K562 (cell line): ENCODE results near the gene CDC45. TPM values are rescaled to one million over a fixed set of nuclear protein-coding genes. Genes with fewer than 3 reads are reported as not detected.
A peak's percentile ranks its signal among the peaks of the same experiment; 100 is the strongest.

Source experiments
- ATAC-seq: fragments of 200-7000 bp; cut with Tn5 transposase; 3 replicates; pipeline ENCODE4 v1.9.1; 2020; ENCODE audit warnings: moderate library complexity
- BruUV-seq: library from RNA; stranded (reverse); fragments of 400-500 nt; replicated peaks from 2 replicates; lab custom pipeline; 2021; lab: Mats Ljungman, UMichigan
- CTCF ChIA-PET: fragments of 300-600 bp; formaldehyde crosslinking; extraction: SDS; loops from one replicate; lab custom pipeline; 2021; ENCODE audit warnings: low intra/inter-chr PET ratio; lab: Yijun Ruan, JAX
- POLR2A ChIA-PET: fragments of 300-600, 350-650 bp; sonication (Branson Sonifier 250); formaldehyde crosslinking; extraction: SDS; loops from one replicate; lab custom pipeline; 2021; ENCODE audit warnings: antibody characterized with exemption, inconsistent platforms; lab: Yijun Ruan, JAX
- DNase-seq, 4 experiments: peaks; one replicate each; pipeline versions ENCODE4 v3.0.0 to v3.0.0-alpha.2; 2011 to 2018; ENCODE audit warnings: low spot score in 3 of 4, mixed read lengths in 3 of 4; ENCODE audit errors: extremely low read depth in 1 of 4
- FAIRE-seq: peaks from 2 replicates; lab custom pipeline; 2011; peaks lifted over from hg19 to GRCh38; lab: Jason Lieb, UNC
- H2AFZ ChIP-seq: 2 replicates; pipeline ENCODE4 v1.6.0; 2011; ENCODE audit warnings: low read depth, low read length, control low read depth, inconsistent platforms
- H3K27ac ChIP-seq: fragments of 200-600 bp; 3 replicates; pipeline ENCODE4 v1.8.0; 2011; ENCODE audit warnings: low read depth, mild to moderate bottlenecking, control low read depth, inconsistent platforms, low read length, moderate library complexity, mixed read lengths; ENCODE audit errors: extremely low read depth
- H3K27me3 ChIP-seq, 2 experiments: fragments of 300-600 bp in 1 of 2; 2 replicates in 1 of 2; 3 replicates in 1 of 2; pipeline versions ENCODE4 v1.6.0 to v1.8.0; 2011; ENCODE audit warnings: inconsistent platforms in 2 of 2, low read length in 2 of 2, mild to moderate bottlenecking in 1 of 2, mixed read lengths in 1 of 2, moderate library complexity in 1 of 2; ENCODE audit not compliant: control insufficient read depth in 2 of 2, insufficient read depth in 2 of 2
- H3K36me3 ChIP-seq: fragments of 300-600 bp; 3 replicates; pipeline ENCODE4 v1.8.0; 2011; ENCODE audit warnings: mild to moderate bottlenecking, low read length, inconsistent platforms; ENCODE audit not compliant: control insufficient read depth, insufficient read depth
- H3K4me1 ChIP-seq, 2 experiments: fragments of 200-600 bp in 1 of 2; replicated peaks in 1 of 2; 2 replicates in 1 of 2; 3 replicates in 1 of 2; pipeline versions ENCODE4 v1.5.1 to v1.8.0; 2011; ENCODE audit warnings: inconsistent platforms in 2 of 2, low read length in 2 of 2, mild to moderate bottlenecking in 1 of 2, mixed read lengths in 1 of 2, moderate library complexity in 1 of 2; ENCODE audit not compliant: control insufficient read depth in 2 of 2, insufficient read depth in 2 of 2
- H3K4me2 ChIP-seq: 2 replicates; pipeline ENCODE4 v1.6.1; 2011; ENCODE audit warnings: low read length, control low read depth, inconsistent platforms, mixed read lengths; ENCODE audit not compliant: insufficient read depth
- H3K4me3 ChIP-seq: fragments of 200-600 bp; sonication (generic), shearing (Covaris generic); 2 replicates; pipeline ENCODE4 v1.5.1; 2016; ENCODE audit warnings: control low read depth, inconsistent platforms
- H3K79me2 ChIP-seq: fragments of 200-600 bp; 3 replicates; pipeline ENCODE4 v1.8.0; 2011; ENCODE audit warnings: low read length, inconsistent platforms; ENCODE audit not compliant: control insufficient read depth, insufficient read depth
- H3K9ac ChIP-seq, 2 experiments: 2 replicates each; pipeline versions ENCODE4 v1.6.0 to v1.6.1; 2011; ENCODE audit warnings: low read depth in 2 of 2, low read length in 2 of 2, control low read depth in 1 of 2, inconsistent platforms in 1 of 2, mild to moderate bottlenecking in 1 of 2, mixed read lengths in 1 of 2; ENCODE audit not compliant: insufficient read depth in 1 of 2
- H3K9me1 ChIP-seq: one replicate; pipeline ENCODE4 v1.6.0; 2011; ENCODE audit warnings: inconsistent platforms, mild to moderate bottlenecking, low read length, moderate library complexity; ENCODE audit not compliant: control insufficient read depth, insufficient read depth
- H3K9me3 ChIP-seq: replicated peaks from 2 replicates; pipeline ENCODE4 v1.5.1; 2011; ENCODE audit warnings: low read depth, low read length, inconsistent platforms; ENCODE audit not compliant: control insufficient read depth, insufficient read depth
- H4K20me1 ChIP-seq: replicated peaks from 2 replicates; pipeline ENCODE4 v1.6.1; 2011; ENCODE audit warnings: low read length, inconsistent platforms, mixed read lengths; ENCODE audit not compliant: control insufficient read depth, insufficient read depth
- MCM5 ChIP-seq: fragments of 450-650 bp; IDR thresholded peaks from 2 replicates; pipeline ENCODE4 v1.6.1; 2016; ENCODE audit warnings: low read depth
- MCM7 ChIP-seq, 2 experiments: fragments of 450-650 bp; IDR thresholded peaks; 2 replicates each; pipeline ENCODE4 v1.6.1; 2016 to 2018
- NFATC3 ChIP-seq: fragments of 450-650 bp; IDR thresholded peaks from 2 replicates; pipeline ENCODE4 v1.6.1; 2017; ENCODE audit warnings: mild to moderate bottlenecking
- POLR2H ChIP-seq: IDR thresholded peaks from 2 replicates; pipeline ENCODE4 v1.6.1; 2016; ENCODE audit warnings: missing genetic modification characterization, low read depth, mild to moderate bottlenecking, control low read depth, missing compliant biosample characterization, moderate library complexity
- SAP30 ChIP-seq: fragments of 200-600 bp; sonication (generic); IDR thresholded peaks from 2 replicates; pipeline ENCODE4 v1.6.1; 2012; ENCODE audit warnings: borderline replicate concordance, low read depth, mild to moderate bottlenecking, moderate library complexity, low read length, control low read depth, inconsistent platforms; ENCODE audit not compliant: insufficient read depth, poor library complexity, severe bottlenecking
- ZNF354B ChIP-seq: fragments of 250-450 bp; sonication (Bioruptor Pico); IDR thresholded peaks from 2 replicates; pipeline ENCODE4 v1.4.0; 2020
- ZNF583 ChIP-seq: fragments of 250-450 bp; sonication (Bioruptor Pico); IDR thresholded peaks from 2 replicates; pipeline ENCODE4 v1.4.0; 2020
- ZNF764 ChIP-seq: fragments of 250-450 bp; sonication (Bioruptor Pico); IDR thresholded peaks from 2 replicates; pipeline ENCODE4 v1.4.0; 2020; ENCODE audit warnings: low read depth, mild to moderate bottlenecking, moderate library complexity
- WGBS: fragments of 100-300 bp; shearing (Covaris generic); methylation state at CpG from one replicate; pipeline ENCODE4 v1.1.6; 2016; ENCODE audit warnings: low coverage, mixed read lengths; ENCODE audit not compliant: insufficient coverage; ENCODE audit errors: missing lambda C conversion rate; 5-methylcytosine and 5-hydroxymethylcytosine counted together
- in situ Hi-C: fragments of 300-500 bp; cut with MboI; formaldehyde crosslinking; loops from 4 replicates; pipeline ENCODE4 v1.15.0; 2018; ENCODE audit warnings: inconsistent platforms, mixed read lengths
- intact Hi-C: fragments of 100-400 bp; cut with micrococcal nuclease; formaldehyde crosslinking; loops from 2 replicates; pipeline ENCODE4 v1.14.2; 2022
- polyA plus RNA-seq, 8 experiments: library from polyadenylated mRNA; depleted of rRNA in 4 of 8; stranded (reverse) in 5 of 8; unstranded in 3 of 8; fragments of >200 nt; fragmentation: Nextera tagmentation in 2 of 8; fragmentation: Illumina TruSeq in 1 of 8; extraction: Ambion mirVana in 2 of 8; extraction: Trizol in 1 of 8; gene quantifications; 2 replicates each; pipeline versions ENCODE4 v1.2.1 to v1.2.3, GENCODE V29; 2011 to 2014; ENCODE audit warnings: inconsistent platforms in 1 of 8, missing spikeins in 1 of 8
- total RNA-seq, 7 experiments: library from RNA; depleted of rRNA in 6 of 7; stranded (reverse); fragments of >200 nt in 6 of 7; fragmentation: Illumina TruSeq in 2 of 7; extraction: Trizol in 2 of 7; gene quantifications; 2 replicates each; pipeline versions ENCODE4 v1.2.1 to v1.2.3, GENCODE V29; 2011 to 2021; ENCODE audit warnings: low replicate concordance in 1 of 7
- TF ChIP-seq, protein P1 (sequence below): sonication (generic); formaldehyde crosslinking; IDR thresholded peaks from 2 replicates; pipeline ENCODE4 v1.8.0; 2023; ENCODE audit warnings: mild to moderate bottlenecking, missing genetic modification reagents
- TF ChIP-seq, protein P2 (sequence below): sonication (generic); formaldehyde crosslinking; IDR thresholded peaks from 2 replicates; pipeline ENCODE4 v1.9.0; 2022; ENCODE audit warnings: mild to moderate bottlenecking, missing genetic modification reagents
- TF ChIP-seq, protein P3 (sequence below), 2 experiments: fragments of 450-650 bp; IDR thresholded peaks; 2 replicates each; pipeline ENCODE4 v1.6.1; 2016
- TF ChIP-seq, protein P4 (sequence below): fragments of 450-650 bp; IDR thresholded peaks from 2 replicates; pipeline ENCODE4 v1.6.1; 2016; ENCODE audit warnings: borderline replicate concordance
- TF ChIP-seq, protein P5 (sequence below): sonication (generic); formaldehyde crosslinking; IDR thresholded peaks from 2 replicates; pipeline ENCODE4 v1.8.1; 2023; ENCODE audit warnings: mild to moderate bottlenecking, missing genetic modification reagents, moderate library complexity

Gene CDC45
- total and polyA plus RNA-seq, 9 of the 15 experiments (the other 6 are each of a cell fraction or from before 2014, with no cell fraction given) = 251 to 580 (median 410) TPM

DNA sequence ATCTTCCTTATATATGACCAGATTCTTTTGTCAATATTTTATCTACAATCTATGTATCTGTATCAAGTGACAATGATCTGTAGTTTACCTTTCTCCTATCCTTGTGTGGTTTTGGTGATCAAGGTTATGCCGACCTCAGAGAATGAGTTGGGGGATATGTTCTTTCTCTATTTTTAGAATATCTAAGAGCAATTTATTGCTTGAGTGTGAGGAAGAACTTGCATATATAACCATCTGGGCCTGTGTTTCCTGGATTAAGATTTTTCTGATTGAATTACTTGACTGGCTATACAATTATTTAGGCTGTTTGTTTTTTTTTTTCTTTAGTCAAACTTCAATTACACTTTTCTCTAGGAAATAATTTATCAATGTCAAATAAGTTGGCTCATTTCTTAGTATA is 18.2 kb upstream of the CDC45 start:
- FAIRE-seq (no peak), DNase-seq (no peak), ATAC-seq (no peak)
- no peaks in the 10 kb centered on the region for H3K79me2 ChIP-seq
- ChIA-PET CTCF (no interaction called here), POLR2A (interaction anchor here (0.7 to 13.6 kb wide), 8 partner anchors 8 to 284 kb away, joined by 3 to 148 read pairs (median 26); partner anchors contain the start of genes C22orf39, CDC45, SLC25A1 and UFD1)
- 0 out of 2 replicates have a peak, but pooled peaks cover 3% of the 10 kb centered on the region for H4K20me1 ChIP-seq
- no peak overlapping the region for H2AFZ ChIP-seq
- no TSS peak for BruUV-seq
- H3K4me2 ChIP-seq = no peak overlapping the region
- no peak overlapping the region for H3K4me3 ChIP-seq
- H3K27me3 ChIP-seq = no peaks in the 10 kb centered on the region
- intact Hi-C loops = no loop called here
- in situ Hi-C loops = no loop called here
- H3K4me1 ChIP-seq = no peaks in the 10 kb centered on the region
- no peak overlapping the region for H3K27ac ChIP-seq
- no peaks in the 10 kb centered on the region for H3K9me3 ChIP-seq
- H3K9ac ChIP-seq = no peak overlapping the region
- WGBS = 87% methylated on average over 1 of the region's 1 CpG
- no peaks in the 10 kb centered on the region for H3K9me1 ChIP-seq
- H3K36me3 ChIP-seq = peaks cover 96% of the 10 kb centered on the region
- TF ChIP-seq POLR2H (tag) (peak; percentile 58), ZNF764 (CRISPR knock-in tag) (no peak), SAP30 (no peak), MCM7 (IDR thresholded peaks at IDR 0.05) (no peak), ZNF354B (CRISPR knock-in tag) (no peak), MCM5 (no peak), NFATC3 (no peak), ZNF583 (CRISPR knock-in tag) (no peak)
- TF ChIP-seq, protein P1, sequence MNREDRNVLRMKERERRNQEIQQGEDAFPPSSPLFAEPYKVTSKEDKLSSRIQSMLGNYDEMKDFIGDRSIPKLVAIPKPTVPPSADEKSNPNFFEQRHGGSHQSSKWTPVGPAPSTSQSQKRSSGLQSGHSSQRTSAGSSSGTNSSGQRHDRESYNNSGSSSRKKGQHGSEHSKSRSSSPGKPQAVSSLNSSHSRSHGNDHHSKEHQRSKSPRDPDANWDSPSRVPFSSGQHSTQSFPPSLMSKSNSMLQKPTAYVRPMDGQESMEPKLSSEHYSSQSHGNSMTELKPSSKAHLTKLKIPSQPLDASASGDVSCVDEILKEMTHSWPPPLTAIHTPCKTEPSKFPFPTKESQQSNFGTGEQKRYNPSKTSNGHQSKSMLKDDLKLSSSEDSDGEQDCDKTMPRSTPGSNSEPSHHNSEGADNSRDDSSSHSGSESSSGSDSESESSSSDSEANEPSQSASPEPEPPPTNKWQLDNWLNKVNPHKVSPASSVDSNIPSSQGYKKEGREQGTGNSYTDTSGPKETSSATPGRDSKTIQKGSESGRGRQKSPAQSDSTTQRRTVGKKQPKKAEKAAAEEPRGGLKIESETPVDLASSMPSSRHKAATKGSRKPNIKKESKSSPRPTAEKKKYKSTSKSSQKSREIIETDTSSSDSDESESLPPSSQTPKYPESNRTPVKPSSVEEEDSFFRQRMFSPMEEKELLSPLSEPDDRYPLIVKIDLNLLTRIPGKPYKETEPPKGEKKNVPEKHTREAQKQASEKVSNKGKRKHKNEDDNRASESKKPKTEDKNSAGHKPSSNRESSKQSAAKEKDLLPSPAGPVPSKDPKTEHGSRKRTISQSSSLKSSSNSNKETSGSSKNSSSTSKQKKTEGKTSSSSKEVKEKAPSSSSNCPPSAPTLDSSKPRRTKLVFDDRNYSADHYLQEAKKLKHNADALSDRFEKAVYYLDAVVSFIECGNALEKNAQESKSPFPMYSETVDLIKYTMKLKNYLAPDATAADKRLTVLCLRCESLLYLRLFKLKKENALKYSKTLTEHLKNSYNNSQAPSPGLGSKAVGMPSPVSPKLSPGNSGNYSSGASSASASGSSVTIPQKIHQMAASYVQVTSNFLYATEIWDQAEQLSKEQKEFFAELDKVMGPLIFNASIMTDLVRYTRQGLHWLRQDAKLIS (CRISPR knock-in tag) = no peak
- TF ChIP-seq, protein P2, sequence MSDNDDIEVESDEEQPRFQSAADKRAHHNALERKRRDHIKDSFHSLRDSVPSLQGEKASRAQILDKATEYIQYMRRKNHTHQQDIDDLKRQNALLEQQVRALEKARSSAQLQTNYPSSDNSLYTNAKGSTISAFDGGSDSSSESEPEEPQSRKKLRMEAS = no peak
- TF ChIP-seq, protein P3, sequence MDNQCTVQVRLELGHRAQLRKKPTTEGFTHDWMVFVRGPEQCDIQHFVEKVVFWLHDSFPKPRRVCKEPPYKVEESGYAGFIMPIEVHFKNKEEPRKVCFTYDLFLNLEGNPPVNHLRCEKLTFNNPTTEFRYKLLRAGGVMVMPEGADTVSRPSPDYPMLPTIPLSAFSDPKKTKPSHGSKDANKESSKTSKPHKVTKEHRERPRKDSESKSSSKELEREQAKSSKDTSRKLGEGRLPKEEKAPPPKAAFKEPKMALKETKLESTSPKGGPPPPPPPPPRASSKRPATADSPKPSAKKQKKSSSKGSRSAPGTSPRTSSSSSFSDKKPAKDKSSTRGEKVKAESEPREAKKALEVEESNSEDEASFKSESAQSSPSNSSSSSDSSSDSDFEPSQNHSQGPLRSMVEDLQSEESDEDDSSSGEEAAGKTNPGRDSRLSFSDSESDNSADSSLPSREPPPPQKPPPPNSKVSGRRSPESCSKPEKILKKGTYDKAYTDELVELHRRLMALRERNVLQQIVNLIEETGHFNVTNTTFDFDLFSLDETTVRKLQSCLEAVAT (IDR thresholded peaks at IDR 0.05) = no peak
- TF ChIP-seq, protein P4, sequence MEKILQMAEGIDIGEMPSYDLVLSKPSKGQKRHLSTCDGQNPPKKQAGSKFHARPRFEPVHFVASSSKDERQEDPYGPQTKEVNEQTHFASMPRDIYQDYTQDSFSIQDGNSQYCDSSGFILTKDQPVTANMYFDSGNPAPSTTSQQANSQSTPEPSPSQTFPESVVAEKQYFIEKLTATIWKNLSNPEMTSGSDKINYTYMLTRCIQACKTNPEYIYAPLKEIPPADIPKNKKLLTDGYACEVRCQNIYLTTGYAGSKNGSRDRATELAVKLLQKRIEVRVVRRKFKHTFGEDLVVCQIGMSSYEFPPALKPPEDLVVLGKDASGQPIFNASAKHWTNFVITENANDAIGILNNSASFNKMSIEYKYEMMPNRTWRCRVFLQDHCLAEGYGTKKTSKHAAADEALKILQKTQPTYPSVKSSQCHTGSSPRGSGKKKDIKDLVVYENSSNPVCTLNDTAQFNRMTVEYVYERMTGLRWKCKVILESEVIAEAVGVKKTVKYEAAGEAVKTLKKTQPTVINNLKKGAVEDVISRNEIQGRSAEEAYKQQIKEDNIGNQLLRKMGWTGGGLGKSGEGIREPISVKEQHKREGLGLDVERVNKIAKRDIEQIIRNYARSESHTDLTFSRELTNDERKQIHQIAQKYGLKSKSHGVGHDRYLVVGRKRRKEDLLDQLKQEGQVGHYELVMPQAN = no peak
- TF ChIP-seq, protein P5, sequence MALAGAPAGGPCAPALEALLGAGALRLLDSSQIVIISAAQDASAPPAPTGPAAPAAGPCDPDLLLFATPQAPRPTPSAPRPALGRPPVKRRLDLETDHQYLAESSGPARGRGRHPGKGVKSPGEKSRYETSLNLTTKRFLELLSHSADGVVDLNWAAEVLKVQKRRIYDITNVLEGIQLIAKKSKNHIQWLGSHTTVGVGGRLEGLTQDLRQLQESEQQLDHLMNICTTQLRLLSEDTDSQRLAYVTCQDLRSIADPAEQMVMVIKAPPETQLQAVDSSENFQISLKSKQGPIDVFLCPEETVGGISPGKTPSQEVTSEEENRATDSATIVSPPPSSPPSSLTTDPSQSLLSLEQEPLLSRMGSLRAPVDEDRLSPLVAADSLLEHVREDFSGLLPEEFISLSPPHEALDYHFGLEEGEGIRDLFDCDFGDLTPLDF (CRISPR knock-in tag) = no peak
